Smooth muscle cell (in vitro differentiated cells): ENCODE results near the gene LOX. TPM values are rescaled to one million over a fixed set of nuclear protein-coding genes. Genes with fewer than 3 reads are reported as not detected.
A peak's percentile ranks its signal among the peaks of the same experiment; 100 is the strongest.

Source experiments
- DNase-seq: peaks from one replicate; lab custom pipeline; 2025; ENCODE audit not compliant: unreplicated experiment; lab: John Stamatoyannopoulos, UW
- H2AFZ ChIP-seq: fragments of 200-600 bp; sonication (generic); 2 replicates; pipeline ENCODE4 v1.6.0; 2016; ENCODE audit warnings: antibody characterized with exemption, low read depth, mild to moderate bottlenecking
- H3F3A ChIP-seq: fragments of 200-600 bp; sonication (generic); 2 replicates; pipeline ENCODE4 v1.6.0; 2017; ENCODE audit warnings: antibody characterized with exemption, low read depth
- H3K27ac ChIP-seq: fragments of 200-600 bp; sonication (generic); 2 replicates; pipeline ENCODE4 v1.5.1; 2016; ENCODE audit warnings: low read depth, mild to moderate bottlenecking
- H3K27me3 ChIP-seq: fragments of 200-600 bp; sonication (generic); 2 replicates; pipeline ENCODE4 v1.6.1; 2016; ENCODE audit warnings: low read depth, mild to moderate bottlenecking
- H3K36me3 ChIP-seq: fragments of 200-600 bp; sonication (generic); 2 replicates; pipeline ENCODE4 v1.5.1; 2016; ENCODE audit warnings: low read depth
- H3K4me1 ChIP-seq: fragments of 200-600 bp; sonication (generic); 2 replicates; pipeline ENCODE4 v1.5.1; 2016; ENCODE audit warnings: low read depth
- H3K4me2 ChIP-seq: fragments of 200-600 bp; sonication (generic); 2 replicates; pipeline ENCODE4 v1.6.0; 2016; ENCODE audit warnings: mild to moderate bottlenecking
- H3K4me3 ChIP-seq: fragments of 200-600 bp; sonication (generic); 2 replicates; pipeline ENCODE4 v1.5.1; 2016; ENCODE audit warnings: mild to moderate bottlenecking
- H3K79me2 ChIP-seq: fragments of 200-600 bp; sonication (generic); 2 replicates; pipeline ENCODE4 v1.6.0; 2016; ENCODE audit warnings: low read depth, mild to moderate bottlenecking
- H3K9ac ChIP-seq: fragments of 200-600 bp; sonication (generic); 2 replicates; pipeline ENCODE4 v1.6.0; 2016; ENCODE audit warnings: low read depth
- H3K9me3 ChIP-seq: fragments of 200-600 bp; sonication (generic); replicated peaks from 2 replicates; pipeline ENCODE4 v1.5.1; 2016; ENCODE audit warnings: low read depth
- H4K20me1 ChIP-seq: fragments of 200-600 bp; sonication (generic); 2 replicates; pipeline ENCODE4 v1.6.0; 2016; ENCODE audit warnings: low read depth
- CTCF ChIP-seq: fragments of 200-600 bp; sonication (generic); IDR thresholded peaks from 2 replicates; pipeline ENCODE4 v1.5.1; 2017; ENCODE audit warnings: borderline replicate concordance, mild to moderate bottlenecking, antibody characterized with exemption; ENCODE audit not compliant: insufficient read depth, poor library complexity, severe bottlenecking
- WGBS: methylation state at CpG from one replicate; pipeline ENCODE4 v1.1.7; 2016; ENCODE audit warnings: low lambda C conversion rate; 5-methylcytosine and 5-hydroxymethylcytosine counted together
- polyA plus RNA-seq: library from polyadenylated mRNA; unstranded; fragments of >200 nt; fragmentation: Nextera tagmentation; extraction: Ambion mirVana; gene quantifications from 2 replicates; pipeline ENCODE4 v1.2.1, GENCODE V29; 2016
- total RNA-seq: library from RNA; depleted of rRNA; stranded (reverse); fragments of >200 nt; gene quantifications from 2 replicates; pipeline ENCODE4 v1.2.3, GENCODE V29; 2014

Gene LOX
- total and polyA plus RNA-seq, 2 experiments from 2014 or later, result 642 to 808 TPM

GRCh38 chr5:122076669-122077365, 1.2 kb downstream of the LOX start:
- Histone ChIP-seq H3K4me3 (peak overlapping the region; percentile 78), H3K9ac (peak overlapping the region; percentile 89), H3K36me3 (peaks cover 28% of the 10 kb centered on the region), H3K4me1 (peaks cover 27% of the 10 kb centered on the region), H3K9me3 (no peaks in the 10 kb centered on the region), H3K79me2 (peaks cover 53% of the 10 kb centered on the region), H4K20me1 (peaks cover 51% of the 10 kb centered on the region), H3F3A (no peaks in the 10 kb centered on the region), H3K27me3 (no peaks in the 10 kb centered on the region), H2AFZ (peak overlapping the region; percentile 57), H3K4me2 (peak overlapping the region; percentile 96), H3K27ac (peak overlapping the region; percentile 94)
- peak; percentile 56 for DNase-seq
- peak; percentile 83 for TF ChIP-seq CTCF
- WGBS, result 1% methylated on average over 43 of the region's 43 CpGs

DNA sequence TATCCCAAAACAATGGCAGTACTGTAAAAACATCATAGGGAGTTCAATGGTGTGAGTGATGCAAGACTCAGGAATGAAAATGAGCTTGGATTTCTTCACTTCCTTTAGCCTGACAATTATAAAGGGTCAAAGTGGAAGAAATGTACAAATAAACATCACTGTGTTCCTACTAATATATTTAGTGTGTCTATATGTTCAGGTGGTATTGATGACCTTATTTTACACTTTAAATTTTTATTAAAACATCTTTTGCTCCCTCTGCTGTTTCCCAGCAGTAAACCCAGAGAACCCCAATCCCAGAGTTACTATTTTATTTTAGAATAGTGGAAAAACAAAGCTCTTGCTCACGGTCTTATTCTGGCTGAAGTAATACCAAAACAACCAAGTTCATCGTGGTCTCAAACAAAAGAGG, 2.0 kb downstream of the LOX start:
- Histone ChIP-seq H3K4me2 (peak overlapping the region; percentile 96), H3F3A (no peaks in the 10 kb centered on the region), H3K36me3 (peaks cover 28% of the 10 kb centered on the region), H3K4me1 (peaks cover 27% of the 10 kb centered on the region), H3K27ac (peak overlapping the region; percentile 94), H3K9me3 (no peaks in the 10 kb centered on the region), H3K4me3 (peak overlapping the region; percentile 78), H2AFZ (no peak overlapping the region), H3K9ac (peak overlapping the region; percentile 89), H3K79me2 (peaks cover 58% of the 10 kb centered on the region), H4K20me1 (peaks cover 59% of the 10 kb centered on the region), H3K27me3 (no peaks in the 10 kb centered on the region)
- peak; percentile 7 for TF ChIP-seq CTCF
- WGBS, result 53% methylated on average over 2 of the region's 2 CpGs
- DNase-seq, result no peak

GRCh38 chr5:122073864-122074263, 4.2 kb downstream of the LOX start:
- Histone ChIP-seq H3K79me2 (peaks cover 66% of the 10 kb centered on the region), H3F3A (peaks cover 4% of the 10 kb centered on the region), H3K27me3 (no peaks in the 10 kb centered on the region), H3K4me1 (peaks cover 25% of the 10 kb centered on the region), H2AFZ (no peak overlapping the region), H3K4me3 (peak overlapping the region; percentile 78), H3K4me2 (peak overlapping the region; percentile 96), H3K27ac (no peak overlapping the region), H3K36me3 (peaks cover 48% of the 10 kb centered on the region), H3K9ac (peak overlapping the region; percentile 19), H3K9me3 (no peaks in the 10 kb centered on the region), H4K20me1 (peaks cover 80% of the 10 kb centered on the region)
- no peak for TF ChIP-seq CTCF
- 91% methylated on average over 3 of the region's 3 CpGs for WGBS
- no peak for DNase-seq

DNA sequence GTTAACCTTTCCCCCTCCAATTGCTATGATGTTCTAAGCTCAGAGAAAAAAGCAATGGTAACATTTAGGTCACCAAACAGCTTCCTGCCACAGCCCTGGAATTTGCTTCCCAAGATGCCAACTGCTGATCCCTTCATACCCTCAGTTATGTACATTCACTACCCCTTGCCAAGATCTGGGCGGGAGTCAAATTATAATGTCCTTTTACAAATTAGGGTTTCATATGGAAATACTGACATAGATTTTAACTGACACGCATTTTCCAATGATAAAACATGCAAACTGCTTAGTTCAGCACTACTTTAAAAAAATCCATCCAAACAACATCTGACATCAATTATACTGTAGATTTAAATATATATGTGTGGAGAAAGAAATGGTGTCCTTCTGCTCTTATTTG, 5.0 kb downstream of the LOX start:
- 83% methylated on average over 2 of the region's 2 CpGs for WGBS
- H3K79me2 ChIP-seq, result peaks cover 69% of the 10 kb centered on the region
- H3K9me3 ChIP-seq, result no peaks in the 10 kb centered on the region
- H2AFZ ChIP-seq, result no peak overlapping the region
- H3K27me3 ChIP-seq, result no peaks in the 10 kb centered on the region
- peaks cover 9% of the 10 kb centered on the region for H3F3A ChIP-seq
- no peak overlapping the region for H3K9ac ChIP-seq
- no peak overlapping the region for H3K27ac ChIP-seq
- H3K4me1 ChIP-seq, result peaks cover 22% of the 10 kb centered on the region
- peak overlapping the region; percentile 96 for H3K4me2 ChIP-seq
- no peak for DNase-seq
- H3K4me3 ChIP-seq, result peak overlapping the region; percentile 78
- peaks cover 49% of the 10 kb centered on the region for H3K36me3 ChIP-seq
- H4K20me1 ChIP-seq, result peaks cover 89% of the 10 kb centered on the region
- TF ChIP-seq CTCF, result no peak
